GM12878 (cell line): Measurements from ENCODE around the gene GPC5.

Experiments used
- DPF2 ChIP-seq: fragments of 450-650 bp; IDR thresholded peaks from 2 replicates; pipeline ENCODE4 v1.6.1; 2017; ENCODE audit warnings: mild to moderate bottlenecking
- EP300 ChIP-seq, 2 experiments: fragments of 150-350 bp in 1 of 2; IDR thresholded peaks; 2 replicates each; pipeline ENCODE4 v1.6.1; 2011 to 2012; ENCODE audit warnings: low read depth in 2 of 2, low read length in 2 of 2, borderline replicate concordance in 1 of 2, improper control_type of control experiment in 1 of 2, inconsistent platforms in 1 of 2; ENCODE audit not compliant: control insufficient read depth in 1 of 2
- POLR2A ChIP-seq: IDR thresholded peaks from 2 replicates; pipeline ENCODE4 v1.6.1; 2011; ENCODE audit warnings: low read depth, mild to moderate bottlenecking, low read length
- SIN3A ChIP-seq: IDR thresholded peaks from 2 replicates; pipeline ENCODE4 v1.6.1; 2012; ENCODE audit warnings: low read depth, low read length, improper control_type of control experiment
- TF ChIP-seq, protein P1 (sequence below), 3 experiments: IDR thresholded peaks in 2 of 3; conservative IDR thresholded peaks in 1 of 3; 2 replicates each; pipeline ENCODE4 v1.5.1; 2011; ENCODE audit warnings: low read depth in 3 of 3, low read length in 3 of 3, mild to moderate bottlenecking in 3 of 3, control low read depth in 2 of 3, moderate library complexity in 2 of 3, inconsistent platforms in 1 of 3, mixed read lengths in 1 of 3; ENCODE audit not compliant: control insufficient read depth in 2 of 3, insufficient read depth in 1 of 3; ENCODE audit errors: extremely low read depth in 1 of 3
- TF ChIP-seq, protein P2 (sequence below): fragments of 450-650 bp; IDR thresholded peaks from 2 replicates; pipeline ENCODE4 v1.6.1; 2014; ENCODE audit warnings: mild to moderate bottlenecking
- TF ChIP-seq, protein P3 (sequence below): IDR thresholded peaks from 2 replicates; pipeline ENCODE4 v1.6.1; 2011; ENCODE audit warnings: borderline replicate concordance, low read depth, mild to moderate bottlenecking, moderate library complexity, mixed read lengths, low read length; ENCODE audit not compliant: insufficient read depth; ENCODE audit errors: extremely low read length
- TF ChIP-seq, protein P4 (sequence below): IDR thresholded peaks from 2 replicates; pipeline ENCODE4 v1.6.1; 2012; ENCODE audit warnings: mild to moderate bottlenecking, low read depth, low read length

DNA sequence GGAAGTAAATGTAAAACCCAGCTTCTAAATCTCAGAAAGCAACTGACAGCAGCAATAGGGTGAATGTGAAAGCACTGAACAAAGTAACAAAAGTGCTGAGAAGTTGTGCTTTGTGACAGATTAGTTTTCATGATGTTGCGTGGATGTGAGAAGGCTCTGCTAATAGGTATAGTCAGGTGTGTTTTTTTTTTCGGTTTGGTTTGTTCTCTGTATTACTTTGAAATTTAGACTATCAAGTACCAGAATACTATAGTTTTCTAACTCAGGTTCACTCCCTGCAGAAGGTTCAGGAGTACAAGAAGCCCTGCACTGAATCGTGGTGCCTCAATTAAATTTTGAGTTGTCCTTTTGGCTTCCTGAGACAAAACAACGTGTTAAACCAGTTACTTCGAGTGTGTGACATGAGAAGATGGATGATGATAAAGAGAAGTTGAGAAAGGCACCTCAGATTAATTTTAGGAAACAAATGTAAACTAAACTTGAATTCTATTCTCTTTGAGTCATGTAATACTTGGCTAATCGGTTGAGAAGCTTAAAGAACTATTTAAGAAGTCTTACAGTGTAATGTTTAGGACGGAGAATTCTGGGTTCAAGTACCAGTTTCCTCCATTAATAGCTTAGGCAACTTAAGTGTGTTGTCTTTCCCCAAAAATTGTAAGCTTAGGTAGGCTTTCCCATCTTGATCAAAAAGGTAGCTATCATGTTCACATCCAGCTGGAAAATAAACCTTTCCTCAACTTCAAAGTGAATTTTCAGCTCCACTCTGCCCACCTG lies 40.6 kb upstream of the GPC5 start:
- TF ChIP-seq, protein P1, sequence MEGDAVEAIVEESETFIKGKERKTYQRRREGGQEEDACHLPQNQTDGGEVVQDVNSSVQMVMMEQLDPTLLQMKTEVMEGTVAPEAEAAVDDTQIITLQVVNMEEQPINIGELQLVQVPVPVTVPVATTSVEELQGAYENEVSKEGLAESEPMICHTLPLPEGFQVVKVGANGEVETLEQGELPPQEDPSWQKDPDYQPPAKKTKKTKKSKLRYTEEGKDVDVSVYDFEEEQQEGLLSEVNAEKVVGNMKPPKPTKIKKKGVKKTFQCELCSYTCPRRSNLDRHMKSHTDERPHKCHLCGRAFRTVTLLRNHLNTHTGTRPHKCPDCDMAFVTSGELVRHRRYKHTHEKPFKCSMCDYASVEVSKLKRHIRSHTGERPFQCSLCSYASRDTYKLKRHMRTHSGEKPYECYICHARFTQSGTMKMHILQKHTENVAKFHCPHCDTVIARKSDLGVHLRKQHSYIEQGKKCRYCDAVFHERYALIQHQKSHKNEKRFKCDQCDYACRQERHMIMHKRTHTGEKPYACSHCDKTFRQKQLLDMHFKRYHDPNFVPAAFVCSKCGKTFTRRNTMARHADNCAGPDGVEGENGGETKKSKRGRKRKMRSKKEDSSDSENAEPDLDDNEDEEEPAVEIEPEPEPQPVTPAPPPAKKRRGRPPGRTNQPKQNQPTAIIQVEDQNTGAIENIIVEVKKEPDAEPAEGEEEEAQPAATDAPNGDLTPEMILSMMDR (IDR thresholded peaks at IDR 0.05 in 2 of 3, conservative IDR thresholded peaks at IDR 0.05 in 1 of 3; ENCODE audit: control insufficient read depth in 2 of 3, extremely low read depth in 1 of 3, insufficient read depth in 1 of 3, low read depth in 3 of 3, low read length in 3 of 3) = no peak
- no peak for TF ChIP-seq SIN3A
- no peak for TF ChIP-seq POLR2A
- TF ChIP-seq DPF2 = no peak
- TF ChIP-seq, protein P2, sequence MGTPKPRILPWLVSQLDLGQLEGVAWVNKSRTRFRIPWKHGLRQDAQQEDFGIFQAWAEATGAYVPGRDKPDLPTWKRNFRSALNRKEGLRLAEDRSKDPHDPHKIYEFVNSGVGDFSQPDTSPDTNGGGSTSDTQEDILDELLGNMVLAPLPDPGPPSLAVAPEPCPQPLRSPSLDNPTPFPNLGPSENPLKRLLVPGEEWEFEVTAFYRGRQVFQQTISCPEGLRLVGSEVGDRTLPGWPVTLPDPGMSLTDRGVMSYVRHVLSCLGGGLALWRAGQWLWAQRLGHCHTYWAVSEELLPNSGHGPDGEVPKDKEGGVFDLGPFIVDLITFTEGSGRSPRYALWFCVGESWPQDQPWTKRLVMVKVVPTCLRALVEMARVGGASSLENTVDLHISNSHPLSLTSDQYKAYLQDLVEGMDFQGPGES = no peak
- TF ChIP-seq, protein P3, sequence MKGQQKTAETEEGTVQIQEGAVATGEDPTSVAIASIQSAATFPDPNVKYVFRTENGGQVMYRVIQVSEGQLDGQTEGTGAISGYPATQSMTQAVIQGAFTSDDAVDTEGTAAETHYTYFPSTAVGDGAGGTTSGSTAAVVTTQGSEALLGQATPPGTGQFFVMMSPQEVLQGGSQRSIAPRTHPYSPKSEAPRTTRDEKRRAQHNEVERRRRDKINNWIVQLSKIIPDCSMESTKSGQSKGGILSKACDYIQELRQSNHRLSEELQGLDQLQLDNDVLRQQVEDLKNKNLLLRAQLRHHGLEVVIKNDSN = no peak
- TF ChIP-seq, protein P4, sequence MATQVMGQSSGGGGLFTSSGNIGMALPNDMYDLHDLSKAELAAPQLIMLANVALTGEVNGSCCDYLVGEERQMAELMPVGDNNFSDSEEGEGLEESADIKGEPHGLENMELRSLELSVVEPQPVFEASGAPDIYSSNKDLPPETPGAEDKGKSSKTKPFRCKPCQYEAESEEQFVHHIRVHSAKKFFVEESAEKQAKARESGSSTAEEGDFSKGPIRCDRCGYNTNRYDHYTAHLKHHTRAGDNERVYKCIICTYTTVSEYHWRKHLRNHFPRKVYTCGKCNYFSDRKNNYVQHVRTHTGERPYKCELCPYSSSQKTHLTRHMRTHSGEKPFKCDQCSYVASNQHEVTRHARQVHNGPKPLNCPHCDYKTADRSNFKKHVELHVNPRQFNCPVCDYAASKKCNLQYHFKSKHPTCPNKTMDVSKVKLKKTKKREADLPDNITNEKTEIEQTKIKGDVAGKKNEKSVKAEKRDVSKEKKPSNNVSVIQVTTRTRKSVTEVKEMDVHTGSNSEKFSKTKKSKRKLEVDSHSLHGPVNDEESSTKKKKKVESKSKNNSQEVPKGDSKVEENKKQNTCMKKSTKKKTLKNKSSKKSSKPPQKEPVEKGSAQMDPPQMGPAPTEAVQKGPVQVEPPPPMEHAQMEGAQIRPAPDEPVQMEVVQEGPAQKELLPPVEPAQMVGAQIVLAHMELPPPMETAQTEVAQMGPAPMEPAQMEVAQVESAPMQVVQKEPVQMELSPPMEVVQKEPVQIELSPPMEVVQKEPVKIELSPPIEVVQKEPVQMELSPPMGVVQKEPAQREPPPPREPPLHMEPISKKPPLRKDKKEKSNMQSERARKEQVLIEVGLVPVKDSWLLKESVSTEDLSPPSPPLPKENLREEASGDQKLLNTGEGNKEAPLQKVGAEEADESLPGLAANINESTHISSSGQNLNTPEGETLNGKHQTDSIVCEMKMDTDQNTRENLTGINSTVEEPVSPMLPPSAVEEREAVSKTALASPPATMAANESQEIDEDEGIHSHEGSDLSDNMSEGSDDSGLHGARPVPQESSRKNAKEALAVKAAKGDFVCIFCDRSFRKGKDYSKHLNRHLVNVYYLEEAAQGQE = no peak
- TF ChIP-seq EP300 (IDR thresholded peaks at IDR 0.05; ENCODE audit: borderline replicate concordance in 1 of 2, control insufficient read depth in 1 of 2, low read depth in 2 of 2, low read length in 2 of 2) = no peak
